ENCODE data around the gene PLPP3. TPM values are rescaled to one million over a fixed set of nuclear protein-coding genes. Genes with fewer than 3 reads are reported as not detected.

The PLPP3 gene
- total RNA-seq, 1 donor from 2014 or later = 4.6 TPM

DNA sequence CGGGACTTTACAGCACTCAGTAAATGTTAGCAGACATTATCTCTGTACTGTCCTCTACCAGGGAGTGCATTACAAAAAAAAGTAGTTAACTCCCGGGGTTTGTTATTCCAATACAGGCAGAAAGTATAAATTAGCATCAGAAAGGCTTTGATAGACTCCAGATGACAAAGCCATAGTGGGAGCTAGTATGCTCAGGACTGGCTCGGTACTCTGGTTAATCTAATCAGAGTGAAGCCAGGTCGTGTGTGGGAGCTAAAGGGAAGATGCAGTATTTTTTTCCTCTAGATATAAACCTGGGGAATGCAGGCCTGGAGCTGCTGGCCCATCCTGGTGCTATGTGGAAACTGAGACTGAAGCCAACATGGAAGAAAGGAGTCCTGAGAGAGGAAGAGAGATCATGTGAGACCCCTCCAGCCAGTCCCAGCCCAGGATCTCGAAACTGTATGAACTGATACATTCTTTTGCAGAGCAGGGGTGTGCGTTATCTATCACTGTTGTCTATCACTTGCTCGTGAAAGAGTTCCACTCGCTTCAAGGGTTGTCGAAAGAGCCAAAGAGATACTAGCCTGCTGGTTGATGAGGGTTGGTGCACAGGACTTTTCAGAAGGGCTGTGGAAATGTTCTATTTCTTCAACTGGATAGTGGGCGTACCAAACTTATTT lies 125.8 kb downstream of the PLPP3 start:
- ATAC-seq (ENCODE audit: low read depth) = no peak
- POLR2A ChIA-PET = no interaction called here
- TF ChIP-seq, protein P1, sequence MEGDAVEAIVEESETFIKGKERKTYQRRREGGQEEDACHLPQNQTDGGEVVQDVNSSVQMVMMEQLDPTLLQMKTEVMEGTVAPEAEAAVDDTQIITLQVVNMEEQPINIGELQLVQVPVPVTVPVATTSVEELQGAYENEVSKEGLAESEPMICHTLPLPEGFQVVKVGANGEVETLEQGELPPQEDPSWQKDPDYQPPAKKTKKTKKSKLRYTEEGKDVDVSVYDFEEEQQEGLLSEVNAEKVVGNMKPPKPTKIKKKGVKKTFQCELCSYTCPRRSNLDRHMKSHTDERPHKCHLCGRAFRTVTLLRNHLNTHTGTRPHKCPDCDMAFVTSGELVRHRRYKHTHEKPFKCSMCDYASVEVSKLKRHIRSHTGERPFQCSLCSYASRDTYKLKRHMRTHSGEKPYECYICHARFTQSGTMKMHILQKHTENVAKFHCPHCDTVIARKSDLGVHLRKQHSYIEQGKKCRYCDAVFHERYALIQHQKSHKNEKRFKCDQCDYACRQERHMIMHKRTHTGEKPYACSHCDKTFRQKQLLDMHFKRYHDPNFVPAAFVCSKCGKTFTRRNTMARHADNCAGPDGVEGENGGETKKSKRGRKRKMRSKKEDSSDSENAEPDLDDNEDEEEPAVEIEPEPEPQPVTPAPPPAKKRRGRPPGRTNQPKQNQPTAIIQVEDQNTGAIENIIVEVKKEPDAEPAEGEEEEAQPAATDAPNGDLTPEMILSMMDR (IDR thresholded peaks at IDR 0.05) = no peak
- Mint-ChIP-seq H3K4me1 (peaks cover 2% of the 10 kb centered on the region), H3K36me3 (ENCODE audit: low read depth) (no peaks in the 10 kb centered on the region), H3K27ac (no peak overlapping the region), H3K9me3 (no peaks in the 10 kb centered on the region), H3K4me3 (no peak overlapping the region), H3K27me3 (peaks cover 1% of the 10 kb centered on the region)
- no peak for DNase-seq
- CTCF ChIA-PET = no interaction called here
- intact Hi-C loops (cut with micrococcal nuclease) = no loop called here

DNA sequence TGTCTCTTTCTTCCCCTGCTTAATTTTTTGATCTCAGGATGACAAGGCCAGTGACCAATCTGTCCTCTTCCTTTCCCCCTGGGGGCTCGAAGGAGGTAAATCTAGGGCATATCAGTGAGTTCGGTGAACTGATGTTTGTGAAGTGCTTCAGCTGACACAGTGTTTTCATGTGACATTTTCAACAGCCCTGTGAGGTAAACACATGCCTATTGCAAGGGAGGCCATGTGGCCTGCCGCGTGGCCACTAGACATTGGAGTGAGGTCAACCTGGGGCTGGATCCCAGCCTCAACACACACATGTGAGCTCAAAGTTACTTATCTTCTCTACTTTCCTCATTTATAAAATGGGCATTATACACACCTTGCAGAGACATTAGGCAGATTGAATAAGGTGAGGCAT lies 126.3 kb downstream of the PLPP3 start:
- peaks cover 2% of the 10 kb centered on the region for H3K4me1 Mint-ChIP-seq
- ChIA-PET CTCF (no interaction called here), POLR2A (no interaction called here)
- H3K9me3 Mint-ChIP-seq = no peaks in the 10 kb centered on the region
- no peaks in the 10 kb centered on the region for H3K36me3 Mint-ChIP-seq (ENCODE audit: low read depth)
- TF ChIP-seq, protein P1 (IDR thresholded peaks at IDR 0.05) = no peak
- intact Hi-C loops (cut with micrococcal nuclease) = no loop called here
- H3K27me3 Mint-ChIP-seq = peaks cover 1% of the 10 kb centered on the region
- H3K4me3 Mint-ChIP-seq = no peak overlapping the region
- no peak overlapping the region for H3K27ac Mint-ChIP-seq
- no peak for DNase-seq
- ATAC-seq (ENCODE audit: low read depth) = no peak

DNA sequence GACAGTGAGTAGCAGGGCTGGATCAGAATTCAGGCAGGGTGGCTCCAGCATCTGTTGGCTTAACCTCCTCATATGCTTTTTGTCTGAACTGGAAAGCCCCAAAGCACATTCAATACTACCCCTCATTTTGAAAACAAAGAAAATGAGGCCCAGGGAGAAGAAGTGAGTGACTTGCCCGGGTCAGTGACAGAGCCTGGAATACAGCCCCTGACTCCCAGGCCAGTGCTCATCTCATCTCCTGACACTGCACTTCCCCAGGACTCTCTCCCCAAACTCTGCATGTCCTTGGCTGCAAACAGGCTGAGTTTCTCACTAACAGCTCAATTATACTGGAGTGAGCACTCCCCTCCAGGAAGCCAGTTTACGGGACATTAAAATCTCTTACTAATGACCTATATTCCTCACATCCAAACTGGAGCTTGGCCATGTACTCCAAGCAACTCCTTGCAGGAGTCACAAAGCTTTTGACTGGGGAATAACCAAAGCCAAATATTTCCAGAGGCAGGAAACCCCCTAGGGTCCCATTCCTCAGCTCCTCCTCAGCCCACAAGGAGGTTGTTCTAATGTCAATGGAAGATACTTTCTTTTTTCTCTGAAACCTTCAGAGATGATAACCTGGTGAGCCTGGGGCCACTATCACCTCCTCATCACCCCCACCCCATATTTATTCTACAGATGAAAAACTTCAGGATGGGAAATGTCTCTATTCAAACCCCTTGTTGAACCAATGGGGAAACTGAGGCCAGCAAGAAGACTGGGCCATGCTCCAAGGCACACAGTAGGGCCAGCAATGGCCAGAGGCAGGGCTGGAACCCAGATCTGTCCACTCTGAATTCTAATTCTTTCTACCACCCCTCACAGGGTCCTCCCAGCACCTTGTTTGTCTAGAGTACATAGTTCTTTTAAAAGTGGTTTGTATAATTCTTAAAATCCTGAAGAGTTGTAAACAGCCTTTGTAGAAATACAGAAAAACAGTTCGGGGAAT lies 127.0 kb downstream of the PLPP3 start:
- Mint-ChIP-seq H3K9me3 (no peaks in the 10 kb centered on the region), H3K27me3 (peaks cover 1% of the 10 kb centered on the region), H3K27ac (no peak overlapping the region), H3K36me3 (ENCODE audit: low read depth) (no peaks in the 10 kb centered on the region), H3K4me3 (no peak overlapping the region), H3K4me1 (peaks cover 2% of the 10 kb centered on the region)
- ATAC-seq (ENCODE audit: low read depth) (no peak), DNase-seq (no peak)
- TF ChIP-seq, protein P1 (IDR thresholded peaks at IDR 0.05) = no peak
- ChIA-PET CTCF (no interaction called here), POLR2A (no interaction called here)
- intact Hi-C loops (cut with micrococcal nuclease) = no loop called here

DNA sequence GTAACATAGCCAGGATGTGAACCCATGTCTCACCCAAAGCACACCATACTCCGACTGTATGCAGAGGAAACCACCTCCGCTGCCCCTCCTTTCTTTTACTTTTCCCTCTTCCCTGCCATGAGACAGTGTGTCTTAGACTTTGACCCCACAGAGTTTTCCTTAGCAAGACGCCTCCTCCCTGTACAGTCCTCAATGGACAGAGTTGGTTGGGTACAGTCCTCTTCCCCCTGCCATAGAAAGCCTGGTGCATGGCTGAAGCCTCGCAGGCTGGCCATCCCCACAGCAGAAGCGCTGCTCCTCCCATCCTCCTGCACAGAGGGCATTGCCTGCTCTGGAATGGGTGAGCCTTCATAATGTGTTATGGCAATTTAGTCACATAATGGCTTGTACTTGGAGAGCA lies 127.9 kb downstream of the PLPP3 start:
- CTCF ChIA-PET = no interaction called here
- no peak for ATAC-seq (ENCODE audit: low read depth)
- no peak overlapping the region for H3K4me3 Mint-ChIP-seq
- DNase-seq = no peak
- TF ChIP-seq, protein P1 (IDR thresholded peaks at IDR 0.05) = no peak
- no peaks in the 10 kb centered on the region for H3K9me3 Mint-ChIP-seq
- POLR2A ChIA-PET = no interaction called here
- no peak overlapping the region for H3K27ac Mint-ChIP-seq
- H3K36me3 Mint-ChIP-seq (ENCODE audit: low read depth) = no peaks in the 10 kb centered on the region
- peaks cover 1% of the 10 kb centered on the region for H3K27me3 Mint-ChIP-seq
- peaks cover 2% of the 10 kb centered on the region for H3K4me1 Mint-ChIP-seq
- intact Hi-C loops (cut with micrococcal nuclease) = no loop called here

DNA sequence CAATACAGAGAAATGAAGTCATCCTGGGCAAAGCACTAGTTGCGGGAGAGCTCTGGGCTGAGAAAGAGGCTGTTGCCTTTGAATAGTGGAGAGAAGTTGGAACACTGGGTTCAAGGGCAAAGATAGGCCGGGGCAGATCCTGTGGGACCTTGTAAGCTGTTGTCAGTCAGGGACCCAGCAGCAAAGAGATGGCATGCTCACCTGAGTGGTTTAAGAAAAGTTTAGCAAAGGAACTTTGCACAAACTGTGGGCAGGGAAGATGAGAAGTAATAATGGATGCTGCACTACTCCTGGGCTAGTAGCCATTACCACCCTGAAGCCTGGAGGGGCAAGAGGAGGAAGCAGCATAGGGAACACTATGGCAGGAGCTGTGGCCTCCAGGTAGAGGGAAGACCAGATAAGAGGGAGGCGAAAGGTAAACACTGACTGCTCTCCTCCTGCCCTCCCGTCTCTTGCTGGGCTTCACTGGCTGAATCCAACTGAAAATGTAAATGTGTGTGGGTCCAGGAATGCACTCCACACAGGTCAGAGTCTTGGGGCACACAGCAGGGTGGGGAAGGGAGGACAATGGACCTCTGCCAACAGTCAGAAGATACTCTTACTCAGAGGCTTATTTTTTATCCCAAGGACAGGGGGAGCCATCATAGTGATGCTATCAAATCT lies 129.2 kb downstream of the PLPP3 start:
- Mint-ChIP-seq H3K36me3 (ENCODE audit: low read depth) (no peaks in the 10 kb centered on the region), H3K4me3 (no peak overlapping the region), H3K27me3 (no peaks in the 10 kb centered on the region), H3K4me1 (no peaks in the 10 kb centered on the region), H3K27ac (no peak overlapping the region), H3K9me3 (no peaks in the 10 kb centered on the region)
- ChIA-PET POLR2A (no interaction called here), CTCF (no interaction called here)
- DNase-seq (no peak), ATAC-seq (ENCODE audit: low read depth) (no peak)
- intact Hi-C loops (cut with micrococcal nuclease) = no loop called here
- TF ChIP-seq, protein P1 (IDR thresholded peaks at IDR 0.05) = no peak

Measured in activated B cell treated with CpG ODN at 0.5 μM for 24 hours (primary cell).